SHP77 (cell line): Measurements from ENCODE around the gene MTF2.
"Not testable (repeated sequence)": the region's sequence is repeated elsewhere in the genome, so short reads cannot be mapped to it uniquely, and the experiment has no call there.

Experiments
- DNase-seq, 2 experiments: peaks; one replicate each; lab custom pipeline; 2025; lab: John Stamatoyannopoulos, UW

MTF2 gene

GRCh38 chr1:93078986-93079654, at the start of gene MTF2:
MTF2 (plus strand) TSS chr1:93079283; CDS start chr1:93079527, 244 bp downstream.
- peak; percentile 93 to 94 for DNase-seq

GRCh38 chr1:93029317-93029716, 49.8 kb upstream of the MTF2 start:
- no peak for DNase-seq

- DNase-seq = not testable (repeated sequence)
Measured at GRCh38 chr1:93030191-93030590, 48.9 kb upstream of the MTF2 start.

- no peak for DNase-seq
Measured at GRCh38 chr1:93031711-93032110, 47.4 kb upstream of the MTF2 start.

GRCh38 chr1:93033029-93033428, 46.1 kb upstream of the MTF2 start:
- DNase-seq = no peak

- no peak for DNase-seq
Measured at GRCh38 chr1:93033785-93034184, 45.3 kb upstream of the MTF2 start.

GRCh38 chr1:93034397-93034796, 44.7 kb upstream of the MTF2 start:
- DNase-seq = no peak

GRCh38 chr1:93036672-93037071, 42.4 kb upstream of the MTF2 start:
- no peak for DNase-seq

GRCh38 chr1:93042187-93043056, 36.7 kb upstream of the MTF2 start:
- no peak for DNase-seq

GRCh38 chr1:93043057-93043557, 36.0 kb upstream of the MTF2 start:
- DNase-seq = no peak

GRCh38 chr1:93047618-93048017, 31.5 kb upstream of the MTF2 start:
- DNase-seq = no peak

GRCh38 chr1:93051961-93052360, 27.1 kb upstream of the MTF2 start:
- peak; percentile 4 to 28 for DNase-seq

GRCh38 chr1:93056214-93056613, 22.9 kb upstream of the MTF2 start:
- DNase-seq = no peak

- no peak for DNase-seq
Measured at GRCh38 chr1:93056649-93057048, 22.4 kb upstream of the MTF2 start.

GRCh38 chr1:93061895-93062792, 16.9 kb upstream of the MTF2 start:
- DNase-seq = peak; percentile 23 to 46

GRCh38 chr1:93076268-93076667, 2.8 kb upstream of the MTF2 start:
- DNase-seq = no peak

GRCh38 chr1:93078203-93078602, 880 bp upstream of the MTF2 start:
- no peak for DNase-seq

- no peak for DNase-seq
Measured at GRCh38 chr1:93078638-93078985, 471 bp upstream of the MTF2 start.

GRCh38 chr1:93079685-93080141, 630 bp downstream of the MTF2 start:
- DNase-seq = peak in 1 of 2 experiments; percentile 17

- DNase-seq = peak; percentile 14 to 33
Measured at GRCh38 chr1:93080179-93080823, 1.2 kb downstream of the MTF2 start.

GRCh38 chr1:93081716-93082115, 2.6 kb downstream of the MTF2 start:
- no peak for DNase-seq

- DNase-seq = no peak
Measured at GRCh38 chr1:93082313-93082712, 3.2 kb downstream of the MTF2 start.
